Neural cell (in vitro differentiated cells): Measurements from ENCODE around the gene UBE3D. TPM values are rescaled to one million over a fixed set of nuclear protein-coding genes. Genes with fewer than 3 reads are reported as not detected.

Source experiments
- H2AFZ ChIP-seq: fragments of 200-600, 300-800 bp; sonication (generic), shearing (Covaris generic); 2 replicates; pipeline ENCODE4 v1.6.0; 2014; ENCODE audit warnings: low read depth, mild to moderate bottlenecking, antibody characterized with exemption, low read length, moderate library complexity
- H3F3A ChIP-seq: fragments of 200-600 bp; shearing (Covaris generic); 2 replicates; pipeline ENCODE4 v1.6.1; 2016; ENCODE audit warnings: mild to moderate bottlenecking, moderate library complexity, mixed read lengths, antibody characterized with exemption, low read length; ENCODE audit not compliant: insufficient read depth, poor library complexity, severe bottlenecking
- H3K27ac ChIP-seq: fragments of 200-600, 300-800 bp; sonication (generic), shearing (Covaris generic); 2 replicates; pipeline ENCODE4 v1.5.1; 2014; ENCODE audit warnings: mild to moderate bottlenecking, low read length, moderate library complexity
- H3K27me3 ChIP-seq: fragments of 300-800, 200-600 bp; sonication (generic), shearing (Covaris generic); 2 replicates; pipeline ENCODE4 v1.6.0; 2014; ENCODE audit warnings: mild to moderate bottlenecking, low read depth, low read length, moderate library complexity; ENCODE audit not compliant: insufficient read depth
- H3K36me3 ChIP-seq: fragments of 300-800, 200-600 bp; sonication (generic), shearing (Covaris generic); 2 replicates; pipeline ENCODE4 v1.5.1; 2014; ENCODE audit warnings: mild to moderate bottlenecking, antibody characterized with exemption, low read length, moderate library complexity; ENCODE audit not compliant: insufficient read depth
- H3K4me2 ChIP-seq: fragments of 300-800, 200-600 bp; sonication (generic), shearing (Covaris generic); 2 replicates; pipeline ENCODE4 v1.6.0; 2014; ENCODE audit warnings: mild to moderate bottlenecking, low read length
- H3K4me3 ChIP-seq: fragments of 300-800, 200-600 bp; sonication (generic), shearing (Covaris generic); 2 replicates; pipeline ENCODE4 v1.5.1; 2014; ENCODE audit warnings: mild to moderate bottlenecking, low read length, moderate library complexity
- H3K79me2 ChIP-seq: fragments of 200-600 bp; shearing (Covaris generic); replicated peaks from 2 replicates; pipeline ENCODE4 v1.6.0; 2014; ENCODE audit warnings: mild to moderate bottlenecking, low read length, moderate library complexity; ENCODE audit not compliant: insufficient read depth
- H3K9ac ChIP-seq: fragments of 300-800, 200-600 bp; sonication (generic), shearing (Covaris generic); 2 replicates; pipeline ENCODE4 v1.6.1; 2016; ENCODE audit warnings: mild to moderate bottlenecking, low read length, mixed read lengths
- H3K9me2 ChIP-seq: fragments of 200-600 bp; shearing (Covaris generic); 2 replicates; pipeline ENCODE4 v1.6.1; 2016; ENCODE audit warnings: mild to moderate bottlenecking, low read length, mixed read lengths; ENCODE audit not compliant: insufficient read depth
- H3K9me3 ChIP-seq: fragments of 200-600, 300-800 bp; sonication (generic), shearing (Covaris generic); 2 replicates; pipeline ENCODE4 v1.6.1; 2016; ENCODE audit warnings: mild to moderate bottlenecking, mixed run types, low read length, moderate library complexity, mixed read lengths
- H4K20me1 ChIP-seq: fragments of 200-600 bp; shearing (Covaris generic); 2 replicates; pipeline ENCODE4 v1.6.1; 2016; ENCODE audit warnings: mild to moderate bottlenecking, mixed run types; ENCODE audit not compliant: insufficient read depth
- CTCF ChIP-seq: fragments of 450-650 bp; IDR thresholded peaks from 2 replicates; pipeline ENCODE4 v1.5.1; 2014; ENCODE audit warnings: antibody characterized with exemption, mild to moderate bottlenecking, moderate library complexity; ENCODE audit not compliant: poor library complexity, severe bottlenecking
- EP300 ChIP-seq: fragments of 450-650 bp; conservative IDR thresholded peaks from 2 replicates; pipeline ENCODE4 v1.6.1; 2014; ENCODE audit warnings: antibody characterized with exemption, mild to moderate bottlenecking, moderate library complexity; ENCODE audit not compliant: poor library complexity, severe bottlenecking
- EZH2 ChIP-seq: fragments of 200-600, 300-800 bp; shearing (Covaris generic), sonication (generic); IDR thresholded peaks from 2 replicates; pipeline ENCODE4 v1.6.1; 2014; ENCODE audit warnings: antibody characterized with exemption, low read length, borderline replicate concordance, mild to moderate bottlenecking; ENCODE audit not compliant: insufficient read depth, poor library complexity, severe bottlenecking
- MXI1 ChIP-seq: fragments of 450-650 bp; conservative IDR thresholded peaks from 2 replicates; pipeline ENCODE4 v1.6.1; 2014; ENCODE audit warnings: antibody characterized with exemption, mild to moderate bottlenecking; ENCODE audit not compliant: poor library complexity, severe bottlenecking
- POLR2AphosphoS5 ChIP-seq: IDR thresholded peaks from 2 replicates; pipeline ENCODE4 v1.6.1; 2012
- RAD21 ChIP-seq: fragments of 450-650 bp; conservative IDR thresholded peaks from 2 replicates; pipeline ENCODE4 v1.6.1; 2014; ENCODE audit warnings: antibody characterized with exemption, mild to moderate bottlenecking, moderate library complexity
- REST ChIP-seq: IDR thresholded peaks from 2 replicates; pipeline ENCODE4 v1.6.1; 2012; ENCODE audit warnings: borderline replicate concordance
- SMC3 ChIP-seq: fragments of 450-650 bp; conservative IDR thresholded peaks from 2 replicates; pipeline ENCODE4 v1.6.1; 2014; ENCODE audit warnings: antibody characterized with exemption, mild to moderate bottlenecking, moderate library complexity; ENCODE audit not compliant: poor library complexity
- TAF1 ChIP-seq: IDR thresholded peaks from 2 replicates; pipeline ENCODE4 v1.6.1; 2012; ENCODE audit warnings: low read depth
- polyA plus RNA-seq: library from polyadenylated mRNA; depleted of rRNA; stranded (reverse); fragments of >200 nt; gene quantifications from 2 replicates; pipeline ENCODE4 v1.2.3, GENCODE V29; 2014

Gene UBE3D
- polyA plus RNA-seq, 1 donor from 2014 or later, result 11.6 TPM

- Histone ChIP-seq H3K4me2 (no peak overlapping the region), H3K27ac (no peak overlapping the region), H3K9me3 (no peaks in the 10 kb centered on the region), H3K9me2 (no peaks in the 10 kb centered on the region), H3K27me3 (no peaks in the 10 kb centered on the region), H3F3A (no peaks in the 10 kb centered on the region), H3K79me2 (no peaks in the 10 kb centered on the region), H4K20me1 (no peaks in the 10 kb centered on the region), H3K36me3 (no peaks in the 10 kb centered on the region), H3K4me3 (no peak overlapping the region), H2AFZ (no peak overlapping the region), H3K9ac (no peak overlapping the region)
- TF ChIP-seq MXI1, result no peak
- TF ChIP-seq REST, result no peak
- no peak for TF ChIP-seq SMC3
- no peak for TF ChIP-seq CTCF
- no peak for TF ChIP-seq TAF1
- no peak for TF ChIP-seq EP300
- no peak for TF ChIP-seq POLR2AphosphoS5
- TF ChIP-seq EZH2, result no peak
- TF ChIP-seq RAD21, result no peak
Measured at GRCh38 chr6:83008626-83009025, 57.0 kb downstream of the UBE3D start.

GRCh38 chr6:83006270-83006905 lies 59.3 kb downstream of the UBE3D start:
- H3K79me2 ChIP-seq, result no peaks in the 10 kb centered on the region
- H3K9me2 ChIP-seq, result no peaks in the 10 kb centered on the region
- H3K27ac ChIP-seq, result no peak overlapping the region
- no peaks in the 10 kb centered on the region for H3K27me3 ChIP-seq
- no peaks in the 10 kb centered on the region for H3K36me3 ChIP-seq
- no peak overlapping the region for H3K4me3 ChIP-seq
- no peak overlapping the region for H3K4me2 ChIP-seq
- H2AFZ ChIP-seq, result no peak overlapping the region
- H3K9ac ChIP-seq, result no peak overlapping the region
- H3K9me3 ChIP-seq, result no peaks in the 10 kb centered on the region
- H4K20me1 ChIP-seq, result no peaks in the 10 kb centered on the region
- no peaks in the 10 kb centered on the region for H3F3A ChIP-seq
- TF ChIP-seq RAD21 (no peak), TAF1 (no peak), SMC3 (no peak), REST (no peak), EP300 (no peak), EZH2 (no peak), CTCF (no peak), POLR2AphosphoS5 (no peak), MXI1 (no peak)
